ENCODE results near the gene NAP1L4.

- no peak for TF ChIP-seq CTCF (IDR thresholded peaks at IDR 0.05)
- TF ChIP-seq POLR2AphosphoS5 (IDR thresholded peaks at IDR 0.05; ENCODE audit: low read depth, low read length), result no peak
- TF ChIP-seq REST (IDR thresholded peaks at IDR 0.05; ENCODE audit: insufficient read depth in 1 of 2, low read depth in 2 of 2, low read length in 1 of 2), result no peak
- no peak for TF ChIP-seq SIN3A (IDR thresholded peaks at IDR 0.05; ENCODE audit: borderline replicate concordance, insufficient read depth, low read depth, low read length)
Measured at GRCh38 chr11:2960139-2960538, 32.0 kb downstream of the NAP1L4 start.

All from Panc1 (cell line).